Activated CD4-positive, alpha-beta T cell treated with anti-CD3 and anti-CD28 coated beads, Interleukin-2, amount 50 U/mL, for 16 hours (primary cell): ENCODE data around the gene ALLC.
A peak's percentile ranks its signal among the peaks of the same experiment; 100 is the strongest.

Experiments used
- DNase-seq: peaks from one replicate; pipeline ENCODE4 v3.0.0-alpha.2; 2020

The ALLC gene

DNA sequence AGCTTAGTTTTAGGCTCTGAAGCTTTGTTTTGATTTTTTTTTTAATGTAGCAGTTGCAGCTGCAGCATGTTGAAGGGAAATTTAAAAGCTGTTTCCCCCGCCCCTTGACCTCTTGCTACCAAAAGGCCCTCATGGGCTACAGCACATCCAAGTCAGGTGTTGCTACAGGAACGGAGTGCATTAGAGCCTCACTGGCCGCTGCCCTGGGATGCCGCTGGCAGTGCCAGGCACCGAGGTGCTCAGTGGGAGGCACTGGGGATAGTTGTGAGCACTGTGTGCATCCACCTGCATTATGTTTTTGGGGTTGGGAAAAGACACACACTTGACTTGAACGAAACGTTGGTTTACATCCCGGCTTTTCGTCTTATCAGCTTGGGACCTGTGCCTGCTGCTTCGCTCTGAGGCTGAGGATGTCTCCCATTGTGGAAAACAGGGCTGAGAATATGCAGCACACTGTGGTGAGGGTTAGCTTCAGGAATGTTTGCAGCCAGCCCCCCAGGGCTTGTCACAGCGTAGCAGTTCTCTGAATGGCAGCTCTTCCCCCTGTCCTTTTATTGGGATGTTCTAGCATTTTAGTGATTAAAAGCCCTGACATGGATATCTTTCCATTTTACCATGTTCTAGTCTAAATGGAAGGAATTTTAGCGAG lies 69.5 kb downstream of the ALLC start:
- no peak for DNase-seq

DNA sequence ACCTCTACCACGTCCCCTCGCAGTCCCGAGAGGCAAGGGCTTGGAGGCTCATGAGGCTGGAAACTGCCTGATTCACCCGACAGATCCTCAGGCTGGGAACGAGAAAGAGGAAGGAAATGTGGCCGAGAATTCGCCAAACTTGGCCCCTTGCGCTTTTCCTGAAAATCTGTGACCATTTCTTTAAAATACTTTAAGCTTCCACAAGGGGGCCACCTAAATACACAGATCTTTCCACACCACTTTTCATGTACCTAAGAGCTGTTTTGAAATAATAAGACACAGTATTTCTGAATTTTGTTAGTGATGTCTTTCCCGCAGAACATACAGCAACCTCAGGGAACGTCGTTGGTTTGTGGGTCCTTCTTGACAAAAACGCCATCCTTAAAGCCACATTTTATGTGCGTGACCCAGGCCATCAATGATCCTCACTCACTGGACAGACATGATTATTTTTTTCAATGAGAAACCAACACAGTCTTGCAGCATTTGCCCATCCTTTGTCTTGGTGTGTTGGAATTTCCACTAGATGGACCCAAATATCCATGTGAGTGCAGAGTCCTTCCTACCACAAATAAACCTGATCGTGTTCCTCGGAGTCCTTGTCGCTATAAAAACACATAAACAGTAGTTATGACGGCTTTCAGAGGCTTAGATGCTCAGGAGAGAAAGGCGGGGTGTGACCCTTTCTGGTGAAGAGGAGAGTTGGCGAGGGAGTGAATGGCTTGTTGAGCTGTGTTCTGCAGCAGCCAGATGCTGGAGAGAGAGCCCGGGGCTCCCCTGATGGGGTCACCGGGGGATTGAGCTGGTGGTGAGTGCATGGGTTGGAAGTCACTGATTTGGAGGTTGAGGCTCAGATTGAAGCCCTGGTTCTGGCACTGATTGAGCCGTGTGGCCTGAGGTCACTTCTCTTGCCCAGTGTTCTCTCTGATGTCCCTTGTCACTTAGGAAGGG lies 70.4 kb downstream of the ALLC start:
- DNase-seq, result peak; percentile 30

GRCh38 chr2:3729055-3729448 lies 71.1 kb downstream of the ALLC start:
- no peak for DNase-seq

- no peak for DNase-seq
Observed at GRCh38 chr2:3729786-3730185, 71.8 kb downstream of the ALLC start.

- DNase-seq, result no peak
Observed at GRCh38 chr2:3730646-3731045, 72.6 kb downstream of the ALLC start.

GRCh38 chr2:3731829-3732228 lies 73.8 kb downstream of the ALLC start:
- DNase-seq, result no peak

- no peak for DNase-seq
Observed at GRCh38 chr2:3736112-3736511, 78.1 kb downstream of the ALLC start.

DNA sequence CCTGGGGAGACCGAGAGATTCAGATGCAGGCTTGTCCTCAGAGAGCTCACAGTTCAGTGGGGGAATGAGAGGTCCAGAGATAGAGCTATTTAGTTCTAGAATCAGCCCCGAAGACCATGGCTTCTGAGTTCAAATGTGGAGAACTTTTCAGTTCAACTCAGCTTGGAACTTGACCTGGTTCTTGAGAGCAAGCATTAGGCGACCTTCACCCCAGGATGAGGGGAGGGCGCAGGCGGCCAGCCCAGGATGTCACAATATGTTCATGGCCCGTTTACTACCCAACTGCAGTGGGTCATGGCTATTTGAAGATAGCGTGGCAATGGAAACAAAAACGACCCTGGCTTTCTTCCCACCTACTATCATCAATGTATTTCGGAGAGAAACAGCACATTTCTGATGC lies 79.1 kb downstream of the ALLC start:
- DNase-seq, result no peak

DNA sequence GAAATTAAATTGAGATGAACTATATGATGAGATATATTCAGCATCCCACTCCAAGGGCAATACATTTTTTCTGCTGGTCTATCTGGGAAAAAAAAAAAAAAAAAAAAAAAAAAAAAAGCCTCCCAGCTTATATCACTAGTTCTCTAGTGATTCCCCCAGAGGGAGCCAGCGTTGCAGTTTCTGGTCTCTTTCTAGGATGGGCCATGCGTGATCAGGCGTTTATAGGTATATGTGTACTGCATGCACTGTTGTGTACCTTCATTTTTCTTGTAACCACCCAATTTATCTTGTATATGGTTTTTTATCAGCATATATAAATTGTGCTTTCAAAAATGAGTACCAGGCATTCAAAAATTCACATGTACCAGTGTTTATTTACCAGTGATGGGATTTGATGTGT lies 80.5 kb downstream of the ALLC start:
- peak; percentile 26 for DNase-seq

GRCh38 chr2:3739313-3739712 lies 81.3 kb downstream of the ALLC start:
- DNase-seq, result no peak

DNA sequence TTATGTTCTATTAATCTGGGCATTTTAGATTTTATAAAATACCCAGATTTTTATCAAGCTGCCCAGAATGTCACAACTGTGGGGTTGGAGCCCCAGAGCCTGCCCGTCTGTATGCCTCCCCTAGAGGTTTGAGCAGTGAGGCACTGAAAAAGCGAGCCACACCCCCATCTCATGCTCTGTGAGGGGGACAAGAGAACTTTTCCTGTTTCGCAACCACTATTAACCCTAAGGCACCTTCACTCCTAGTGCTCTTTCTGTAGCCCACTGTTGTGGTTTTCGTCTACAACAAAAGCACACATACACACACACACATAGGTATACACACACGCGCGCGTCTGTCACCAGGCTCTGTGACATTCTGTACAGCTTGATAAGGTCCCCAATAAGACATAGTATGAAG lies 83.4 kb downstream of the ALLC start:
- DNase-seq, result no peak

GRCh38 chr2:3741867-3742602 lies 84.0 kb downstream of the ALLC start:
- no peak for DNase-seq

DNA sequence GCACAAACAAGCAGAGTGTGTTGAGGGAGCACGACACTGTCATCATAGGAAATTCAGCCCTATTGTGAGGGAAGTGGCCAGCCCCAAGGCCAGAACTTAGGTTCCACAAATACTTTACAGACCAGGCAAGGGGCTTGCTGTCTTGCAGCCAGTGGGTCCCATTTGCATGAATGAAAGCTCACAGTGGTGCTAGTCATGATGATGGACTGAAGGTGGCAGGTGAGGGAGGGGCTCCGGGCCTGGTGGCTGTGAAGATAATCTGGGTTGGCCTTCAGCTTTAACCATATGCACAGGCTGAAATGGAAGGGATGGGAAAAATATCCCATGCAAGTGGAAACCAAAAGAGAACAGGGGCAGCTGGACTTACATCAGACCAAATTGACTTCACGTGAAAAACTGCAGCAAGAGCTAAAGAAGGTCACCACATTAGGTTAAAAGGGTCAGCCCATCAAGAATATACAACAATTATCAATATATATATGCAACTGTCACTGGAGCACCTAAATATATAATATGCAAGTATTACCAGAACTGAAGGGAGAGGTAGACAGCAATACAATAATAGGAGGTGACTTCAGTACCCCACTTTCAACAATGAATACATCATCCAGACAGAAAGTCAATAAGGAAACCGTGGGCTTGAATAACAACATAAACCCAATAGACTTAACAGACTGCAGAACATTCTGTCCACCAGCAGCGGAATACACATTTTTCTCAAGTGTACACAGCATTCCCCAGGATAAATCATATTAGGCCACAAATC lies 84.9 kb downstream of the ALLC start:
- no peak for DNase-seq

- no peak for DNase-seq
Observed at GRCh38 chr2:3743951-3744555, 86.1 kb downstream of the ALLC start.

GRCh38 chr2:3745920-3746319 lies 87.9 kb downstream of the ALLC start:
- DNase-seq, result no peak

DNA sequence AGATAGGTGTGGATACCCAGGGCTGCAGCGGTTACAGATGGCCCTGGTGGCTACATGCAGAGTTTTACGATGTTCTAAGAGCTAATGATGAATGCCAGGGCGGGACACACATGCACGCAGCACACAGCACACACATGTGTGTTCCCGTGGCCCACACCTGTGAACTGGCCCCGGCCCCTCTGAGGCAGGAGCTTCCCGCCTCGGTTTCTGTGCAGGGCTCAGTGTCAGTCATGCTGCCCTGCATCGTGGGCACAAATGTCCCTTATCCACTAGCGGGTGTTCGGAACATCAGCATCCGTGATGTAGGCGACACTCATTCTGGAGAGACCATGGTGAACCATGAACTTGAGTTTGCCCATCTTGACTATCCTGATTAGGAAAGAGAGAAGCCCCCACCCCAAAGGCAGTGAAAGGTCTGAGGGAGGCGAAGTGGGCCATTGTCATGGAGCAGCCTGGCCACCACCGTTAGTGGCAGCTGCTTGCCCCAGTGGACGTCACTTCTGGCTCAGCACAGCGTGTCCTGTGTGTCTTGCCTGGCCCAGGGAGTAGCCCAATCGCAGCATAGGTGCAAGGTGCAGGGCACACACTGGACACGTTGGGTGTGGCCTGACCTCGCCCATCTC lies 89.1 kb downstream of the ALLC start:
- no peak for DNase-seq

GRCh38 chr2:3747826-3748225 lies 89.8 kb downstream of the ALLC start:
- no peak for DNase-seq

- DNase-seq, result no peak
Observed at GRCh38 chr2:3749201-3749600, 91.2 kb downstream of the ALLC start.

DNA sequence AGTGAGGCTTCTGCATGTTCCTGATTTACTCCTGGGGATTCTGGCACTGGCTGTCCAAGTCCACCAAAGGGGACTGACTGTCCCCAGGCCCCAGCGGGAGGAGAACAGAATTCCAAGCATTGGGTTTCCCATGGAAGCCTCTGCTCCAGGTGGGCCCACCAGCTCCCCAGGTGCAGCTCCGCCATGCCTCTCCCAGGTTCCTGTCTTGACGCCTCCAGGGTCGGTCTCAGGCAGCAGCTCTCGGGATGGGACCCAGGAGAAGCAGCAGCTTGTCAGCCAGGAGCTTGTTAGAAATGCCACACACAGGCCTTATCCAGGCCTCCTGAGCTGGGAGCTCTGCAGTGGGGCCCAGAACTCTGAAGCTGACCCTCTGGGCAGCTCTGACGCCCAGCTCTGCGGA lies 93.3 kb downstream of the ALLC start:
- no peak for DNase-seq

- DNase-seq, result no peak
Observed at GRCh38 chr2:3751806-3752205, 93.8 kb downstream of the ALLC start.
